UCSD-AML1 (cell line): ENCODE data around the gene PHLPP1.
"Not testable (repeated sequence)": the region's sequence is repeated elsewhere in the genome, so short reads cannot be mapped to it uniquely, and the experiment has no call there.

ENCODE experiments used
- DNase-seq: peaks from one replicate; lab custom pipeline; 2025; ENCODE audit not compliant: unreplicated experiment; lab: John Stamatoyannopoulos, UW

Gene PHLPP1

DNA sequence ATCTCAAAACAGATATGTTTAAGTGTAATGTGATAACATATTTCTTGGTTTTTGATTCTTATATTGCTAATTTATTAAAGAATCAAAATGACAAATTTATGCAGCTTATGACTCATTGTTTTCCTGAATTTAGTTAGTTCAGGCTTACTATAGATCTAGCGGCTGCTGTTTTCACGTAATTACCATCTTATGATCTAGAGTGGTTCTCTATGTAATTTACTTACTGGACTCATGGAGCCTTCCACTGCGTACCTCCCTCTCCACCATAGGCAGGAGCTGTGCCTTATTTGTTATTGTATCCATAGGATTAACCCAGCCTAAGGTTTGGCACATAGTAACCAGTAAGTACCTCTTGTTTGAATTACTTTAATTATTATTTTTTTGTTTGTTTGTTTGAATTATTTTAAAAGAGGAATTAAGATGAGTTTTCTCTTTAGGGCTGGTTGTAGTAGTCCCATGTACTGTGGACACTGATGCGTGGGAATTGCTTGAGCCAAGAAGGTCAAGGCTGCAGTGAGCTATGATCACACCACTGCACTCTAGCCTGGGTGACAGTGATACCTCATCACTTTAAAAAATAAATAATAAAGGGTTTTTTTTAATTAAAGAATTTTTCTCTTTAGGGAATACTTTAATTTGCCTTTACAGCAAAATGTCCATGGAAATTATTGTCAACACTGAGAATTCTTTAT, 165.5 kb downstream of the PHLPP1 start:
- no peak for DNase-seq

DNA sequence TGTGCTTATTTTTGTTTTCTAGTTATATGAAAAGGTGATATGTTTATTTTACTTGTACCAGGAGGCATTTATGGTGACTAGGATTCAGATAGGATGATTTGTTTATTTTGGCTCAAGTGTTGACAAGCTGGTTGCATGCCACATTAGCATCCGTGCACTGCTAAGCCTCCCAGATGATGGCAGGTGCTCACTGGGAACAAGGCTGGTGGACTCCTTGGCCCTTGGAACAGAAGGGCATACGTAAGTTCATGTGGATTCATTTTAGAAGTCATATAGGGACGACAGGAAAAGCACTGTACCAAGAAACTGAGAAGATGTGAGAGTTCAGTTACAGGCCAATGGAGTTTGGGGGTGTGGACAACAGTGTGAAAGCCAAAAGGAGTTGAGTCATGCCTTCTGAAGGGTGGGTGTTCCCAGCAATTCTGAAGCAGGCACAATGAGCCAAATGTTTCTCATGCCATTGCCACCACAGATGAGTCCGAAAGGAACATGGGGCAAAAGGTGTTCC, 166.2 kb downstream of the PHLPP1 start:
- no peak for DNase-seq

DNA sequence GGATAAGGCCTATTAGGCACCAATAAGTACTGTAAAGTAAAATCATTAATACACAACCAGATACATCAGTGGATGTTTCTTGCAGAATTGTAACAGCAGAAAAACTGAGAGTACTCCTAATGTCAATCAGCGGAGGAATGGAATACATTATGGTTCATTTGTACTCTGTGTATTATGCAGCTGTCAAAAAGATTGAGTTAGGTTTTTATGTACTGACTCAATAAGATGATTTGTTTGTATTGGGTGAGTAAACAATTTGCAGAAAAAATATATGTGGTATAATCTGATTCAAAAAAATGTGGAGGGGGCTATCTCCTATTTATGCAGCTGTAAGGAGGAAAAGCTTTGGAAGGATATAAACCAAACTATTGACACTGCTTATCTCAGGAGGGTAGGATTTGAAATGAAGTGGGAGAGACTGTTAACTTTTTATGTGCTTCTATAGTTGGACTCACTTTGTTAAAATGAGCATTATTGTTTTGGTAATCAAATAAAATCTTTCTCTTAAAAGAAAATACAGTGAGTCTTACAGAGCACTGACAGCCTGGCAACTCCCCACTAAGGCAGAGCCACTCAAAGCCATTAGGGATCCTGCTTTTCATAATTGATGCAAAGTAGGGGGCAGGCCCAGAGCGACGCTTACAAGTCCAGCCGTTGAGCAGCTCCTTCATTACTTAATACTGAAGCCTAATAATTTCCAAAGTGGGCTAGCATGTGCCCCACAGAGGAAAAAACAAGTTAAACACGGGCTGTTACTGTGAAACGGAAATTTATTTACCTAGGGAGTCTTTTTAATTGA, 168.8 kb downstream of the PHLPP1 start:
- DNase-seq = no peak

DNA sequence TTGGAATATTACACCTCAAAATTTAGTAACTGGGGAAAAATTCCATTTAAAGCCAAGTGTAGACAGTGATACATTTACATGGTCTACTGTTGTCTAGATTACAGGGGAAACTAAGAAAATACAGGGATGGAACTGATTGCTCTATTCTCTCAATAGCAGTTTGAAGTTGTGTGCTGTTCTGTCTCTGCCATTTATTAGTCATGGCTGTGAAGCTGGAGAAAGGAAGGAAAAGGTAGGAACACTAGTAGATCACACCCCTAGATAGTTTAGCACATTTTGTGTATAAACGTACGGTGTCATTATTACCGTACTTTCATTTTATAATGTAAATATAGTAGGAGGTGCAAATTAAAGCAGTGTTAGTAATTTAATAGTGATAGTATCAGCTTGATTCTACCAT, 170.5 kb downstream of the PHLPP1 start:
- DNase-seq = no peak

DNA sequence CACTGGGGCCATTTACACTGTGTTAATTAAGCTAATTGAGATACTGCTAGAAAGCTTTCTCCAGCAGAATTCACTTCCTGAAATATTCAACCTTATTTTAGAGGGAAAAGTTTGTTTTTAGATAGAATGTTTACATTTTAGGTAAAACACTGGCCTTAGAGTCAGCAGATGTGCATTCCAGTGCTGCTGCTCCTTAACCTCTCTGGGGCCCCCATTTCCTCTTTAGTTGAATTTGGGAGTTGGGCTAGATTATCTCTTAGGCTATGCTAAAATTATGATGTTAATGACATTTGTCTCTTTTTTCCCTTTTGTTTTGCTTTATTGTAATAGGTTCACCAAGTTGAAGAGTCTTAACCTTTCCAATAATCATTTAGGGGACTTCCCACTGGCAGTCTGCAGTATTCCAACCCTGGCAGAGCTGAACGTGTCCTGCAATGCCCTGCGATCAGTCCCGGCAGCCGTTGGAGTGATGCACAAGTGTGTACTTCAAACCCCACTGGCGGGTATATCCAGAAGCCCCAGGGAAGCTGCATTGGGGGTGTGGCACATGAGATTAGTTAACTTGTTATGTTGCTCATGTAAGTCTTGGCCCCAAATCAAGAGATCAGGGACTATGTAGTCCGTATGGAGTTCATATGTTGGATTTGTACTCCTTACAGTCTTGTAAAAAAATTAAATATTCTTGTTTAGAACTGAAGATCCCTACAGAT, 179.5 kb downstream of the PHLPP1 start:
- no peak for DNase-seq

DNA sequence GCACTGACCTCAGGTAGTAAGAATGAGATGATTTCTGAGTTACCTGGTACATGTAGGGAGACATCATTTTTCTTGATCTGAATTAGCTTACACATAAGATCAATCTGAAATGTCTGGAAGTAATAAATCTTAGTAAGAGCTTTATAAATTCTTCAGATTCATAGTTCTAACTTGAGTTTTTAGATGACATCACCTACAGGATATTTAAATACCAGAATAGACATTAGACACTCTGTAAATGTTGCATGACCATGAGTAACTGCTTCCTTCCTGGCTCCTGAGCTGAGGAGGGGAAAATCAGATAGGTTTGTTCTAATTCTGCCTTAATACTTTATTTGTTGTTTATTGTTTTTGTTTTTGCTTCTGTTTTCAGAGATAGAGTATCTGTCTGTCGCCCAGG, 181.8 kb downstream of the PHLPP1 start:
- DNase-seq = no peak

DNA sequence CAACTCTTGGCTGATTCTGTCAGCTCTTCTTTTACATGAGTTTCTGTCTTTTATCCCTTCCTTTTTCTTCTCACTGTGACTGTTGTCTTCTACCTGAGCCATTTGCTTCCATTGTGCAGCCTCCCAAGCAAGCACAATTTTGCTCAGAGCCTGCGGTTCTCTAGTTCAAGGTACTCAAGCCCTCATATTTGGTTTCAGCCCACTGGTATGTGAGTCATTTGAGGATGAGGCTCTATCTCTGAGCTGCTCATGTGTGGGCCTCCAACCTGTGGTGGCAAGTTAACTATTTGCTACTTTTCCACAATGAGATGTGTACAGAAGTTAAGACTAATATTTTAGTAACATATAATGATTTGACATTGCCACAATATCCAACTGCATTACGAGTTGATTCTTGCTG, 183.0 kb downstream of the PHLPP1 start:
- DNase-seq = no peak

DNA sequence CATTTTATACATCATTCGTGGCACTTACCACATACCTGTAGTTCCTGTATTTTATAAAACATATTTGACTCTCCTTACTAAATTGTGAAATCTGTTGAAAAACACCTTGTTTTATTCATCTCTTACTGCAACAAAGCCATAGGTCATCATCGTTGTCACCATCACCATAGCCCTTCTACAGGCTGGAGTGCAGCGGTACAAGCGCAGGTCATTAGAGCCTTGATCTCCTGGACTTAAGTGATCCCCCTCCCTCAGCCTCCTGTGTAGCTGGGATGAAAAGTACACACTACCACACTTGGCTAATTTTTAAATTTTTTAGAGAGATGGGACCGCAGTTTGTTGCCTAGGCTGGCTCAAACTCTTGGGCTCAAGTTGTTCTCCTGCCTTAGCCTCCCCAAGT, 184.2 kb downstream of the PHLPP1 start:
- DNase-seq = no peak

DNA sequence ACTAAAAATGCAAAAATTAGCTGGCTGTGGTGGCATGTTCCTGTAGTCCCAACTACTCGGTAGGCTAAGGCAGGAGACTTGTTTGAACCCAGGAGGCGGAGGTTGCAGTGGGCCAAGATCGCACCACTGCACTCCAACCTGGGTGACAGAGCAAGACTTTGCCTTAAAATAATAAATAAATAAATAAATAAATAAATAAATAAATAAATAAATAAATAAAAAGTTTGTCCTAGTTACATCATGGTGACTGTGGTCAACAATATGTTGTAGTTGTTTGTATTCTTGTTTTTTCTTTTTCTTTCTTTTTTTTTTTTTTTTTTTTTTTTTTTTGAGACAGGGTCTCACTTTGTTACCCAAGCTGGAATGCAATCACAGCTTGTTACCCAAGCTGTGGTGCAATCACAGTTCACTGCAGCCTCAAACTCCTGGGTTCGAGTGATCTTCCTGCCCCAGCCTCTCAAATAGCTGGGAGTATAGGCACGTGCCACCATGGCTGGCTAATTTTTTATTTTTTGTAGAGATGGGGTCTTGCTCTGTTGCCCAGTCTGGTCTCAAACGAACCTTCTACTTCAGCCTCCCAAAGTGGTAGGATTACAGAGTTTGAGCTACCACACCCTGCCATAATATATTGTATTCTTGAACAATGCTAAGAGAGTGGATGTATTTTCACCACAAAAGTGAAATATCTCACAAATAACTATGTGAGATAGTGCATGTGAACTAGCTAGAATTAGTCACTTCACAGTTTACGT, 185.0 kb downstream of the PHLPP1 start:
- no peak for DNase-seq

DNA sequence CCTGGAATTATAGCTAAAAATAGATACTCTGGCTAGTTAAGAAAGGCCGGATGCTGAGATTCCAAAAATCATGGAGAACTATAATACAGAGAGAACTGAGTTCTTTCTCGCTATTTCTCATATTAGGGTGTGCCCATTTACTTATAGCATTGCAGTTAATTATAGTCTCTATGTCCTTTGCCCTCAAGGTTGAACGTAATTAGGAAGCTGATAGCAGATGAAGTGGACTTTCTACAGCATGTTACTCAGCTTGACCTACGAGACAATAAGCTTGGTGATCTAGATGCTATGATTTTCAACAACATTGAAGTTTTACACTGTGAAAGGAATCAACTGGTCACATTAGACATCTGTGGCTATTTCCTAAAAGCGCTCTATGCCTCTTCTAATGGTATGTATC, 187.4 kb downstream of the PHLPP1 start:
- DNase-seq = no peak

DNA sequence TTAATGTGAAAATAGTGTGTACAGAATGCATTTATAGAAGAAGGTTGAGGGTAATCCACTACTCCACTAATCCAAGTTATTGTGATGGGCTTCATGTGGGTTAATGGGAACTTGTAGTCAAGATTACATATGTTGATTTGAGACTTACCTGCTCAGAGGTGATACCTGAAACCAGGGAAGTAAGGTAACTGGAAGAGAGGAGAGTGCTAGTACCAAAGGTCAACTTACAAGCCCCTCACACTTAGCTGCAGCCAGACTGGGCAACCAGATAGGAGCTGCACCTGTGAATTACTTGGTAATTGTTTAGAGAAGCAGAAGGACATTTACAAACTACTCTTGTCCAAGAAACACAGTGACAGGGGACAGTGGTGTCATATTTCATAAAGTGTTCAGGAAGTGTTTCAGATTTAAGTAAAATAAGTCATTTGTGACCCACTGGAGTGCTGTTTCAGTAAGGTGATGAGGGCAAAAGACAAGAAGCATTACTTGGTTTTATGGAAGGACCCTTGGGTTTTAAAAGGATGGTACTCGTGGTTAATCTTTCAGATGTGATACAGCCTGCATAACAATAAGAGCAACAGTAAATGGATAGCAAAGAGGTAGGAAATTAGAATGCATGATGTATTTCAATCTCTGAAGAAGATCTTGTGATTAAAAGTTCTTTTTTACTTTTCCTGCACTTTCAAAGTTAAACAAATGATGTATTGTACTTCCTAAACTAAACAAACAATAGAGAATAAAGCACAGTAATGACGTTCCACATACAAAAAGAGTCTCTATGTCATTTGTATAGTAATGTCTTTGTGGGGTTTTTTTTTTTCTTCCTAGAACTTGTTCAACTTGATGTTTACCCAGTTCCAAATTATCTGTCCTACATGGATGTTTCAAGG, 189.3 kb downstream of the PHLPP1 start:
- DNase-seq = no peak

DNA sequence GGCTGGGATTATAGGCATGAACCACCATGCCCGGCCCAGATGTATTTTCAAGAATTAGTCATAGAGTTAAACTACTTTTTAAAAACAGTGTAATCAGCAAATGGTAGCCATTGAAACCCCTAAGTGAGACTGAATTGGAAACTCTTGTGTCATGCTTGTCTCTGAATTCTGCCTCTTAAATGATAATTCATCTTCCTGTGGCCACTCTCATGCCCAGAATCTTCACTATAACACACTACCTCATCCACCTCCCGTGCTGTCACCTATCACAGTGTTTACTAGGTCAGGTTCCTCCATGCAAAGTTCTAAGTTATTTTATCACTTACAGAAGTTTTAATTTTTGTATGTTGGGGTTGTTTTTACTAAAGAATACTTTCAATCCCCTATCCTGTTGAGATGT, 197.5 kb downstream of the PHLPP1 start:
- no peak for DNase-seq

DNA sequence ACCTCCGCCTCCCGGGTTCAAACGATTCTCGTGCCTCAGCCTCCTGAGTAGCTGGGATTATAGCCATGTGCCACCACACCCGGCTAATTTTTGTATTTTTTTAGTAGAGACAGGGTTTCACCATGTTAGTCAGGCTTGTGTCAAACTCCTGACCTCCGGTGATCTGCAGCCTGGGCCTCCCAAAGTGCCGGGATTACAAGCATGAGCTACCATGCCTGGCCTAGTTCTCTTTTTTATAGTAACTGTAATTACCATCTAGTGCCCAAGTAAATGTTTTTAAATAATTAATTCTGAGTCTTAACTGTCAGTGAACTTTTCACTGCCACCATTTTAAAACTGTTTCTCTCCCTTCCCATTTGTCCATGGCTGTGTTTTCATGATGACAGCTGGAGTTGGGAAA, 198.5 kb downstream of the PHLPP1 start:
- DNase-seq = not testable (repeated sequence)

DNA sequence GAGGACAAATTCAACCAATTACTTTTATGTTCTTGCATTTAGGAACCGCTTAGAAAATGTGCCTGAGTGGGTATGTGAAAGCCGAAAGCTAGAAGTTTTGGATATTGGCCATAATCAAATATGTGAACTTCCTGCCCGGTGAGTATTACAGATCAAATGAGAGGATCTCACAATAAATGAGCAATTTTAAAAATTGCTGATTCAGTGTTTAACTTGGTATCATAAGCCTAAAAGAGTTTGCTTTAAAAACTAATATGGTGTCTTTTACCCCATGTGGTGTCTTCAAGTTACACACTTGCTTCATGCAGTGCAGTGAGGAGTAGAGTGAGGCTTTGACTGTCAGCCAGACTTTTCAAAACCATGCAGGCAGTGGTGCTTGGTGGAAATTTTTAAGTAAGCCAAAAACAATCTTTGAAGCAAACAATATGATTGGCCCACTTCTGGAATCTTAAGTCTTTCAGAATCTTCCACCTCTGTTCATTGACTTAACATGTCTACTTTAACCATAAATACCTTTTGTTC, 199.6 kb downstream of the PHLPP1 start:
- no peak for DNase-seq

DNA sequence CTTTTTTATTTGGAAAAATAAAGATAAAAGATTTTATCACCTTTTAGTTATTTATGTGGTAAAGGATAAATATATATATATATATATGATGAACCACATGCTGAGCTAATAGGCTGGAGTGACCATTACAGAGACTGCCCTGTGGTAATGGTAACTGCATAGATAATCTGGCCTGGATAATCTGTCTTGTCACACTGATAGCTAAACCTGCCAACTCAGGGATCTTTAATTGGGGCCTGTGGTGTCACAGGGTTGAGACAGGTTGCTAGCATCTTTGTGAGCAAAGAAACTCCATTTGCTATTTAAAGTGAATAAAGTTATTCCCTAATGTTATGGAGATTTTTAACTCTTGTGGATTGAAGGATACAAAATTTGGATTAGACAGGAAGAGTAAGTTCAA, 203.0 kb downstream of the PHLPP1 start:
- DNase-seq = no peak

DNA sequence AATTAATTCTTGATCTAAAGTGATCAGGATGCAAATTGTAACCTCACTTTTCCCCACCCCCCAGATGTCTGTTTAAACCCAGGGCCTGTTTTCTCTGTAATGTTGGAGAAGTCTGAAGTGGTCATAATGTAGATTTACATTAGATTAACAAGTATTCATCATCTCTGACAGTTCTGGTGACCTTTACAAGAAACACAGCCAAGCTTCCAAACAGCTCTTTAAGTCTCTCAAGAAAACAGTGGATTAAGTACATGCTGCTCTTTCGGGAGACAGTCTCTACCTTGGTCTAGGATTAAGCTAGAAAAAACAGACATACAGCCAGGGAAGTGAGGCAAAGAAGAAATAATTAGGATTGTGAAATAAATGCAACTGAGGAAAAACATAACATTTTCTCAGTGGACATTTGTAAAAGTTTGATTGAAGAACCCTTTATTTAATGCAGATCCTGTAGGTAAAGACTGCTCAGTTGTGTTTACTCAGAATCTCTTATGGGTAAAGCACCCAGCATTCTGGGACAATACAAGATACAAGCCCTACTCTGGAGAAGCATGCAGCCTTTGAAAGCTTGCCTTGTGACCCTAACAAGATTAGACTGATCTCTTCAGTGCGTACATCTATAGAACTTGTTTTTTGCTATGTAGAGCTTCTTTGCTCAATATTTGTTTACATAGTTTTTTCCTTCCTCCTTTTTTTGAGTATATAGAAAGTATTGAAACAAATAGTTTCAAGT, 203.9 kb downstream of the PHLPP1 start:
- no peak for DNase-seq

DNA sequence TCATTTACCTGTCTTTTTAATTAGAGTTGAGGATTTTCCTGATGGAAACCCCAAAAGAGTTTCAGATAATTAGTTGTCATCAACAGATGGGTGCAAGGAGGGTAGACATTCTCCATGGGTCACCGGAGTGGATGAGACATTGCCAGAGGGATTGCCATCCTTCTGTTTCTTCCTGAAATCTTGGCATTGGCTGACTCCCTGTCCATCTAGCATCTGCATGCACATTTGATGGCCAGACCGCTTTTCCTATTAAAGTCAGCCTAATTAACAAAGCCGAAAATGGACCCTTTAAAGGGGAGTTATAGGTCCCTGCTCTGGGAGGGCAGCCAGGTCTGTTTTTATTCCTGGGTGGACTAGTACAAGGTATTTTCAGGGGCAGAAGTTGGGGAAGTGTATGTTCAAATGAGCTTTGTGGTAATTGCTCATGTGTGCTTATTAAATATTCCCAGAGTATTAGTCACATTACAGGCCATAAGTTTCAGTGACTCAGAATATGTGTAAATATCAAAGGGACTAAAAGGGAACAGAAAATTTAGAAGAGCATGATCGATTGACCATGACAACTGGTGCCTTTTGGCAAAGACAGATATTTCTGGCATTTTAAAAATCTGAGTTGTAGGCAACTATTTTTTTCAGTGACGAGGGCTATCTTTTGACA, 209.8 kb downstream of the PHLPP1 start:
- DNase-seq = no peak

DNA sequence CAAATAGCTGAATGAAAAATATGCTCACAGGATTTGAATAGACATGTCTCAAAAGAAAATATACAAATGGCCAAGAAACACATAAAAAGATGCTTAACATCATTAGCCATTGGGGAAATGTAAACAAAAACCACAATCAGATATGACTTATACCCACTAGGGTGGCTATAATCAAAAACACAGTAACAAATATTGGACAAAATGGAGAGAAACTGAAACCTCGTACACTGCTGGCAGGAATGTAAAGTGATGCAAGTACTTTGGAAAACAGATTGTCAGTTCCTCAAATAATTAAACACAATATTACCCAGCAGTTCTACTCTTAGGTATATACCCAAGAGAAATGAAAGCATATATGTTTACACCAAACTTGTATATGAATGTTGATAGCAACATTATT, 213.0 kb downstream of the PHLPP1 start:
- DNase-seq = no peak
